ENCODE results near the gene DGKG. TPM values are rescaled to one million over a fixed set of nuclear protein-coding genes. Genes with fewer than 3 reads are reported as not detected.

Gene DGKG
- polyA plus RNA-seq, 2 of the 4 experiments (the other 2 are of a cell fraction), result 11.5 to 13.3 TPM

DNA sequence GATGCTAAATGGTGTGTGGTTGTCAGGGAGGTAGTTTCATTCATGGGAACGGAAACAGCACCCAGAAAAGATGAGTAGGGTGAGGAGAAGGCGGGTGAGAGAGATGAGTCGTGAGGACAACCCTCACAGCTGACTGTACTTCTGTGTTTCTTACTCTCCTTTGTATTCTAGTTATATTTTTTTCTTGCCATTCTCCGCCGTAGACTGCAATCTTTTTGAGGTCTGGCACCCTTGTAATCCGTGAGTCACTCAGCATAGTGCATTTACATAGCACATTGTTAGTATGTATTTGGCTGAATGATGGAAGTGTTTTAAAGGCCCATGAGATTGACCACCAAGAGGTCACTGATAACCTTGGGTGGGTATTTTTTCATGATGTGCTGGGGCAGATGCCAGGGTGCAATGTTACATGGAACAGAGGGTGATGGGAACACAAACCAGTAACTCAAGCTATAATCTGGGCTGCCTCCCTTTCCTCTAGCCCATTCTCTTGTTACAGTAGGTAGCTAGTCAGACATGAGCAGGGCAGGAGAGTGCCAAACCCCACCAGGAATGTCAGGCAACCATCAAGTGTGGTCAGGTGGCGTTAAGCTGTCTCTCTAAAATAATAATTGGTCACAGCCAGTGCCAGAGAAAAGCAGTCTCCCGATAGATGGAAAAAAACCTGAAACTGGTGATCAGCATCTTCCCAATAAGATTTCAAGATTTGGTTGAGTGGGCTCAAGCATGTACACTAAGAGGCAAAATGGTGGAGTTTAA lies 18.8 kb upstream of the DGKG start:
- no peak for ATAC-seq

DNA sequence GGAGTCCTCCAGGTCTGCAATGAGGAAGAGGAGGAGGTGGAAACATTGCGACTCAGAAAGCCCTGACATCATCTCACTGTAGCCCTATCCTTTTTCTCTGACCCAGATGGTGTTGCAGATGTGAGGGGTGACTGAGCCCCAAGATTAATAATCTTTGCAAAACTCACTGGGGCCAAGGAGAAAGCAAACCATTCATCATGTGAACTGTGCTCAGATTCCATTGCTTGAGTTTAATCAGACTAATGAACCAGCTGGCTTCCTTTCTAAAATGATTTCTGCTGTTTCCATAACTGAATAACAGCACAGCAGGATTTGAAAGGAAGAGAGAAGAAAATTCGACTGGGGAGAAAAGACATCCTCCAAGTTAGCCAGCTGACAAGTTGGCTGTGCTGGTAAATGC lies 13.4 kb upstream of the DGKG start:
- no peaks in the 10 kb centered on the region for H3K4me1 ChIP-seq
- ATAC-seq (no peak), DNase-seq (ENCODE audit: low read depth in 1 of 2, low spot score in 1 of 2) (no peak), FAIRE-seq (no peak)
- no peak overlapping the region for H3K27ac ChIP-seq
- ChIA-PET CTCF (interaction anchor here (0.6 kb wide), 1 partner anchor 125 kb away, joined by 3 read pairs; no protein-coding TSS in a partner anchor), POLR2A (no interaction called here)
- no peak overlapping the region for H3K4me3 ChIP-seq
- no peak overlapping the region for H3K4me2 ChIP-seq
- 4% methylated on average over 2 of the region's 2 CpGs for WGBS (ENCODE audit: missing lambda C conversion rate)
- no peaks in the 10 kb centered on the region for H3K9me3 ChIP-seq
- TF ChIP-seq, protein P1, sequence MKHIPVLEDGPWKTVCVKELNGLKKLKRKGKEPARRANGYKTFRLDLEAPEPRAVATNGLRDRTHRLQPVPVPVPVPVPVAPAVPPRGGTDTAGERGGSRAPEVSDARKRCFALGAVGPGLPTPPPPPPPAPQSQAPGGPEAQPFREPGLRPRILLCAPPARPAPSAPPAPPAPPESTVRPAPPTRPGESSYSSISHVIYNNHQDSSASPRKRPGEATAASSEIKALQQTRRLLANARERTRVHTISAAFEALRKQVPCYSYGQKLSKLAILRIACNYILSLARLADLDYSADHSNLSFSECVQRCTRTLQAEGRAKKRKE (CRISPR knock-in tag; IDR thresholded peaks at IDR 0.05; ENCODE audit: low read depth), result no peak
- no peak for TF ChIP-seq MAZ (IDR thresholded peaks at IDR 0.05; ENCODE audit: borderline replicate concordance, low read depth, low read length)
- 0 out of 2 replicates have a peak, but pooled peaks have one; percentile 7 for TF ChIP-seq CBX8 (IDR thresholded peaks at IDR 0.05)
- TF ChIP-seq NR3C1 (IDR thresholded peaks at IDR 0.05), result no peak
- TF ChIP-seq SMC3 (IDR thresholded peaks at IDR 0.05), result no peak
- TF ChIP-seq CHD4 (IDR thresholded peaks at IDR 0.05; ENCODE audit: borderline replicate concordance), result no peak
- TF ChIP-seq HOXB5 (CRISPR knock-in tag; IDR thresholded peaks at IDR 0.05), result no peak
- no peak for TF ChIP-seq HOXB13 (CRISPR knock-in tag; IDR thresholded peaks at IDR 0.05; ENCODE audit: low read depth)

More for the DNA sequence above, 18.8 kb upstream of the DGKG start:
- Histone ChIP-seq H3K4me1 (no peaks in the 10 kb centered on the region), H3K4me2 (no peak overlapping the region), H3K9me3 (no peaks in the 10 kb centered on the region), H3K27ac (no peak overlapping the region), H3K4me3 (no peak overlapping the region)
- POLR2A ChIA-PET, result no interaction called here
- FAIRE-seq, result no peak
- DNase-seq (ENCODE audit: low read depth in 1 of 2, low spot score in 1 of 2), result no peak
- 37% methylated on average over 8 of the region's 8 CpGs for WGBS (ENCODE audit: missing lambda C conversion rate)
- CTCF ChIA-PET, result interaction anchor here (1.0 kb wide), 1 partner anchor 31 kb away, joined by 4 read pairs; no protein-coding TSS in a partner anchor
- TF ChIP-seq, protein P2, sequence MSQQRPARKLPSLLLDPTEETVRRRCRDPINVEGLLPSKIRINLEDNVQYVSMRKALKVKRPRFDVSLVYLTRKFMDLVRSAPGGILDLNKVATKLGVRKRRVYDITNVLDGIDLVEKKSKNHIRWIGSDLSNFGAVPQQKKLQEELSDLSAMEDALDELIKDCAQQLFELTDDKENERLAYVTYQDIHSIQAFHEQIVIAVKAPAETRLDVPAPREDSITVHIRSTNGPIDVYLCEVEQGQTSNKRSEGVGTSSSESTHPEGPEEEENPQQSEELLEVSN (IDR thresholded peaks at IDR 0.05; ENCODE audit: borderline replicate concordance, low read depth), result no peak
- TF ChIP-seq, protein P1 (CRISPR knock-in tag; IDR thresholded peaks at IDR 0.05; ENCODE audit: low read depth), result no peak
- TF ChIP-seq, protein P3, sequence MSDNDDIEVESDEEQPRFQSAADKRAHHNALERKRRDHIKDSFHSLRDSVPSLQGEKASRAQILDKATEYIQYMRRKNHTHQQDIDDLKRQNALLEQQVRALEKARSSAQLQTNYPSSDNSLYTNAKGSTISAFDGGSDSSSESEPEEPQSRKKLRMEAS (IDR thresholded peaks at IDR 0.05), result no peak
- TF ChIP-seq CHD2 (IDR thresholded peaks at IDR 0.05; ENCODE audit: low read length, partially characterized antibody), result no peak
- TF ChIP-seq ZC3H11A (IDR thresholded peaks at IDR 0.05), result no peak
- TF ChIP-seq CEBPB (IDR thresholded peaks at IDR 0.05), result no peak
- no peak for TF ChIP-seq KDM5A (IDR thresholded peaks at IDR 0.05)
- TF ChIP-seq HOXB13 (CRISPR knock-in tag; IDR thresholded peaks at IDR 0.05; ENCODE audit: low read depth), result no peak
- TF ChIP-seq NPAS2 (CRISPR knock-in tag; IDR thresholded peaks at IDR 0.05; ENCODE audit: borderline replicate concordance), result no peak

DNA sequence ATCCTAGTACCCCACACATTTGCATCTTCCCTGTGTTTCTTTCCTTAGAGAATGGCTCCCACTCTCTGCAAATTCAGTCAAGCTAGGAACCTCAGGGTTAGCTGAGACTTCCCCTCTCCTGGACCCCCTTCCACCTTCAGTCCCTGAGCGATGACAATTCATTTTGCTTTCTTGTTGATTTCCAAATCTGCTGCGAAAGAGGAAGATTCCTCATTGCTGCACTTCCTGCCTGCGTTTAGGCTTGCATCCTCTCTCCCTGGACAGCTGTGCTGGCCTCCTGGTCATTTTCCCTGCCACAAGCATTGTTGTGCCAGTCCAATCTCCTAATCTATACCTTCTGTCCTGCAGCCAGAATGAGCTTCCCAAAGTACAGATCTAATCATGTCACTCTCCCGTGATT lies 12.3 kb upstream of the DGKG start:
- Histone ChIP-seq H3K27ac (no peak overlapping the region), H3K4me1 (no peaks in the 10 kb centered on the region), H3K4me3 (no peak overlapping the region), H3K4me2 (no peak overlapping the region), H3K9me3 (no peaks in the 10 kb centered on the region)
- FAIRE-seq (no peak), ATAC-seq (no peak), DNase-seq (ENCODE audit: low read depth in 1 of 2, low spot score in 1 of 2) (no peak)
- ChIA-PET CTCF (no interaction called here), POLR2A (no interaction called here)
- WGBS (ENCODE audit: missing lambda C conversion rate), result 42% methylated on average over 4 of the region's 4 CpGs
- TF ChIP-seq, protein P4, sequence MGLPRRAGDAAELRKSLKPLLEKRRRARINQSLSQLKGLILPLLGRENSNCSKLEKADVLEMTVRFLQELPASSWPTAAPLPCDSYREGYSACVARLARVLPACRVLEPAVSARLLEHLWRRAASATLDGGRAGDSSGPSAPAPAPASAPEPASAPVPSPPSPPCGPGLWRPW (IDR thresholded peaks at IDR 0.05), result no peak
- TF ChIP-seq SREBF2 (IDR thresholded peaks at IDR 0.05) (no peak), NR3C1 (IDR thresholded peaks at IDR 0.05) (no peak), ZNF302 (CRISPR knock-in tag; IDR thresholded peaks at IDR 0.05) (no peak), RNF2 (IDR thresholded peaks at IDR 0.05; ENCODE audit: borderline replicate concordance, low read depth) (no peak), CEBPB (IDR thresholded peaks at IDR 0.05) (no peak), PHF8 (IDR thresholded peaks at IDR 0.05; ENCODE audit: borderline replicate concordance, low read depth) (no peak), MYC (IDR thresholded peaks at IDR 0.05; ENCODE audit: borderline replicate concordance, low read length) (no peak), ZC3H11A (IDR thresholded peaks at IDR 0.05) (no peak), MAZ (IDR thresholded peaks at IDR 0.05; ENCODE audit: borderline replicate concordance, low read depth, low read length) (no peak), POLR2A (IDR thresholded peaks at IDR 0.05; ENCODE audit: low read length) (no peak), CHD2 (IDR thresholded peaks at IDR 0.05; ENCODE audit: low read length, partially characterized antibody) (no peak), HOXB13 (CRISPR knock-in tag; IDR thresholded peaks at IDR 0.05; ENCODE audit: low read depth) (no peak), FOSL2 (IDR thresholded peaks at IDR 0.05) (no peak), FOSL2 (CRISPR knock-in tag; IDR thresholded peaks at IDR 0.05) (no peak)
- TF ChIP-seq, protein P5, sequence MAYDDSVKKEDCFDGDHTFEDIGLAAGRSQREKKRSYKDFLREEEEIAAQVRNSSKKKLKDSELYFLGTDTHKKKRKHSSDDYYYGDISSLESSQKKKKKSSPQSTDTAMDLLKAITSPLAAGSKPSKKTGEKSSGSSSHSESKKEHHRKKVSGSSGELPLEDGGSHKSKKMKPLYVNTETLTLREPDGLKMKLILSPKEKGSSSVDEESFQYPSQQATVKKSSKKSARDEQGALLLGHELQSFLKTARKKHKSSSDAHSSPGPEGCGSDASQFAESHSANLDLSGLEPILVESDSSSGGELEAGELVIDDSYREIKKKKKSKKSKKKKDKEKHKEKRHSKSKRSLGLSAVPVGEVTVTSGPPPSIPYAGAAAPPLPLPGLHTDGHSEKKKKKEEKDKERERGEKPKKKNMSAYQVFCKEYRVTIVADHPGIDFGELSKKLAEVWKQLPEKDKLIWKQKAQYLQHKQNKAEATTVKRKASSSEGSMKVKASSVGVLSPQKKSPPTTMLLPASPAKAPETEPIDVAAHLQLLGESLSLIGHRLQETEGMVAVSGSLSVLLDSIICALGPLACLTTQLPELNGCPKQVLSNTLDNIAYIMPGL (CRISPR knock-in tag; IDR thresholded peaks at IDR 0.05; ENCODE audit: borderline replicate concordance), result no peak
- TF ChIP-seq, protein P3 (IDR thresholded peaks at IDR 0.05), result no peak
- TF ChIP-seq, protein P6, sequence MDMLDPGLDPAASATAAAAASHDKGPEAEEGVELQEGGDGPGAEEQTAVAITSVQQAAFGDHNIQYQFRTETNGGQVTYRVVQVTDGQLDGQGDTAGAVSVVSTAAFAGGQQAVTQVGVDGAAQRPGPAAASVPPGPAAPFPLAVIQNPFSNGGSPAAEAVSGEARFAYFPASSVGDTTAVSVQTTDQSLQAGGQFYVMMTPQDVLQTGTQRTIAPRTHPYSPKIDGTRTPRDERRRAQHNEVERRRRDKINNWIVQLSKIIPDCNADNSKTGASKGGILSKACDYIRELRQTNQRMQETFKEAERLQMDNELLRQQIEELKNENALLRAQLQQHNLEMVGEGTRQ (IDR thresholded peaks at IDR 0.05), result no peak

Data from A549 (cell line).